HCT116 (cell line): ENCODE results near the gene SLC25A1. TPM values are rescaled to one million over a fixed set of nuclear protein-coding genes. Genes with fewer than 3 reads are reported as not detected.

Experiments
- ATAC-seq: fragments of 200-7000 bp; cut with Tn5 transposase; 2 replicates; pipeline ENCODE4 v1.9.1; 2020; ENCODE audit warnings: mild to moderate bottlenecking, moderate library complexity
- BruUV-seq: library from RNA; stranded (reverse); fragments of 400-500 nt; replicated peaks from 2 replicates; lab custom pipeline; 2021; lab: Mats Ljungman, UMichigan
- CTCF ChIA-PET: fragments of 300-600 bp; sonication (Branson Sonifier 250); formaldehyde crosslinking; loops from one replicate; lab custom pipeline; 2021; ENCODE audit warnings: antibody characterized with exemption; lab: Charles Lee
- POLR2A ChIA-PET: fragments of 300-600, 350-600 bp; sonication (Branson Sonifier 250); formaldehyde crosslinking; loops from one replicate; lab custom pipeline; 2021; ENCODE audit warnings: antibody characterized with exemption; lab: Charles Lee
- RAD21 ChIA-PET, 2 experiments: fragments of 300-600 bp; sonication (Branson Sonifier 250); formaldehyde crosslinking; loops; one replicate each; lab custom pipeline; 2023; ENCODE audit warnings: low total read pairs in 2 of 2; ENCODE audit not compliant: uncharacterized antibody in 2 of 2, unreplicated experiment in 2 of 2, low non-redundant PET in 1 of 2; lab: Charles Lee
- DNase-seq: peaks from one replicate; pipeline ENCODE4 v3.0.0-alpha.2; 2010; ENCODE audit warnings: low read depth, low spot score
- H2AFZ ChIP-seq: fragments of 200-600 bp; shearing (Covaris generic), sonication (generic); 2 replicates; pipeline ENCODE4 v1.6.1; 2017; ENCODE audit warnings: low read depth, mixed run types, mixed read lengths, antibody characterized with exemption, low read length; ENCODE audit not compliant: poor library complexity, severe bottlenecking
- H3K27ac ChIP-seq: 2 replicates; pipeline ENCODE4 v1.5.1; 2012; ENCODE audit warnings: low read depth, low read length
- H3K27me3 ChIP-seq: fragments of 200-600 bp; sonication (generic); 2 replicates; pipeline ENCODE4 v1.6.1; 2016; ENCODE audit warnings: mixed run types, low read length, mixed read lengths; ENCODE audit not compliant: insufficient read depth
- H3K36me3 ChIP-seq, 2 experiments: fragments of 200-500 bp in 1 of 2; fragments of 200-600 bp in 1 of 2; sonication (Bioruptor generic) in 1 of 2; sonication (generic) in 1 of 2; 2 replicates each; pipeline versions ENCODE4 v1.5.1 to v1.6.1; 2014 to 2016; ENCODE audit warnings: low read length in 2 of 2, inconsistent platforms in 1 of 2, mixed read lengths in 1 of 2, mixed run types in 1 of 2; ENCODE audit not compliant: insufficient read depth in 2 of 2, control insufficient read depth in 1 of 2
- H3K4me1 ChIP-seq, 2 experiments: fragments of 200-600 bp in 1 of 2; sonication (generic) in 1 of 2; 2 replicates each; pipeline versions ENCODE4 v1.5.1 to v1.6.1; 2012 to 2017; ENCODE audit warnings: low read length in 2 of 2, inconsistent platforms in 1 of 2, mild to moderate bottlenecking in 1 of 2, mixed read lengths in 1 of 2, mixed run types in 1 of 2, moderate library complexity in 1 of 2; ENCODE audit not compliant: insufficient read depth in 2 of 2, control insufficient read depth in 1 of 2
- H3K4me2 ChIP-seq: fragments of 200-600 bp; sonication (generic); 2 replicates; pipeline ENCODE4 v1.6.1; 2017; ENCODE audit warnings: mixed run types, low read length, mixed read lengths
- H3K4me3 ChIP-seq, 2 experiments: fragments of 200-600 bp in 1 of 2; sonication (generic) in 1 of 2; replicated peaks in 1 of 2; 2 replicates each; pipeline ENCODE4 v1.5.1; 2011 to 2016; ENCODE audit warnings: low read length in 2 of 2, control low read depth in 1 of 2, low read depth in 1 of 2, mild to moderate bottlenecking in 1 of 2, mixed read lengths in 1 of 2, mixed run types in 1 of 2
- H3K79me2 ChIP-seq: fragments of 200-600 bp; sonication (generic); 2 replicates; pipeline ENCODE4 v1.6.1; 2017; ENCODE audit warnings: mild to moderate bottlenecking, mixed run types, low read length, moderate library complexity, mixed read lengths; ENCODE audit not compliant: insufficient read depth
- H3K9ac ChIP-seq: fragments of 200-600 bp; sonication (generic); 2 replicates; pipeline ENCODE4 v1.6.1; 2016; ENCODE audit warnings: low read length, mixed read lengths
- H3K9me2 ChIP-seq: fragments of 200-600 bp; sonication (generic), shearing (Covaris generic); 2 replicates; pipeline ENCODE4 v1.6.1; 2017; ENCODE audit warnings: mixed run types, mild to moderate bottlenecking, moderate library complexity; ENCODE audit not compliant: insufficient read depth
- H3K9me3 ChIP-seq, 2 experiments: fragments of 200-500 bp in 1 of 2; fragments of 200-600 bp in 1 of 2; sonication (Bioruptor generic) in 1 of 2; sonication (generic) in 1 of 2; 2 replicates each; pipeline ENCODE4 v1.6.1; 2014 to 2017; ENCODE audit warnings: low read length in 2 of 2, mixed read lengths in 2 of 2, inconsistent platforms in 1 of 2, low read depth in 1 of 2, mild to moderate bottlenecking in 1 of 2, mixed run types in 1 of 2, moderate library complexity in 1 of 2; ENCODE audit not compliant: control insufficient read depth in 1 of 2, insufficient read depth in 1 of 2
- H4K20me1 ChIP-seq: fragments of 200-600 bp; sonication (generic), shearing (Covaris generic); 2 replicates; pipeline ENCODE4 v1.6.1; 2017; ENCODE audit warnings: mixed run types, mild to moderate bottlenecking, moderate library complexity; ENCODE audit not compliant: insufficient read depth
- EGR1 ChIP-seq: IDR thresholded peaks from 2 replicates; pipeline ENCODE4 v1.6.1; 2012; ENCODE audit warnings: low read depth
- ELF1 ChIP-seq: IDR thresholded peaks from 2 replicates; pipeline ENCODE4 v1.6.1; 2012; ENCODE audit warnings: low read depth, borderline replicate concordance
- EZH2 ChIP-seq: fragments of 200-600 bp; sonication (generic); IDR thresholded peaks from 2 replicates; pipeline ENCODE4 v1.6.1; 2017; ENCODE audit warnings: antibody characterized with exemption, mixed run types
- POLR2A ChIP-seq: IDR thresholded peaks from 2 replicates; pipeline ENCODE4 v1.7.0; 2011; ENCODE audit warnings: borderline replicate concordance; ENCODE audit not compliant: insufficient read depth, insufficient read length; ENCODE audit errors: extremely low read depth
- SIN3A ChIP-seq: IDR thresholded peaks from 2 replicates; pipeline ENCODE4 v1.6.1; 2012; ENCODE audit warnings: low read depth
- ZFX ChIP-seq: fragments of 450-650 bp; IDR thresholded peaks from 2 replicates; pipeline ENCODE4 v1.6.1; 2017
- intact Hi-C: fragments of 100-400 bp; cut with micrococcal nuclease; formaldehyde crosslinking; loops from 2 replicates; pipeline ENCODE4 v1.10.0; 2022
- total RNA-seq: library from RNA; stranded (reverse); gene quantifications from one replicate; pipeline ENCODE4 v1.2.1, GENCODE V29; 2021; ENCODE audit not compliant: unreplicated experiment
- TF ChIP-seq, protein P1 (sequence below): IDR thresholded peaks from 2 replicates; pipeline ENCODE4 v1.6.1; 2012; ENCODE audit warnings: low read depth
- TF ChIP-seq, protein P2 (sequence below), 3 experiments: fragments of 200-600 bp in 1 of 3; sonication (generic) in 1 of 3; IDR thresholded peaks in 2 of 3; conservative IDR thresholded peaks in 1 of 3; 2 replicates each; pipeline ENCODE4 v1.5.1; 2012 to 2017; ENCODE audit warnings: low read depth in 2 of 3, low read length in 2 of 3, antibody characterized with exemption in 1 of 3, borderline replicate concordance in 1 of 3, control low read depth in 1 of 3, mild to moderate bottlenecking in 1 of 3, mixed read lengths in 1 of 3, mixed run types in 1 of 3, moderate library complexity in 1 of 3; ENCODE audit not compliant: insufficient read depth in 1 of 3
- TF ChIP-seq, protein P3 (sequence below): IDR thresholded peaks from 2 replicates; pipeline ENCODE4 v1.6.1; 2011; ENCODE audit warnings: mild to moderate bottlenecking, low read length, moderate library complexity; ENCODE audit not compliant: insufficient replicate concordance; ENCODE audit errors: extremely low read depth

SLC25A1 gene
- total RNA-seq, 1 experiment from 2014 or later, result 146 TPM

DNA sequence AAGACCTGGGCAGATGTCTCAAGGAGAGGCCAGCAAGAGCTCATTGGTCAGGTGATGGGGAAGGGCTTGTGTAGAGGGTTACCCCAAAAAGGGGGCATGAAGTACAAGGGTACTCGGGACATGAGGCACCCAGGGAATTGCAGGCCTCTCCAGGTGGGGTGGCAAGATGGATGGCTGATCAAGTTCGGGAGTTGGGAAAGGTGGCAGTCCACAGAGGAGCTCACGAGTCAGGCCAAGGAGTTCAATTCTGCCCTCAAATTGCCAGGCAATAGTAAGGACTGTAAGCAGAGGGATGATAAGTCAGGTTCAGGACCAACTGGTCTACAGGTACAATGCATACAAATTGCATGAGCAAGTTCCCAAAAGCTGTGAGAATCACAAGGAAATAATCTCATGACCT, 42.3 kb upstream of the SLC25A1 start (continued):
- TF ChIP-seq, protein P1, sequence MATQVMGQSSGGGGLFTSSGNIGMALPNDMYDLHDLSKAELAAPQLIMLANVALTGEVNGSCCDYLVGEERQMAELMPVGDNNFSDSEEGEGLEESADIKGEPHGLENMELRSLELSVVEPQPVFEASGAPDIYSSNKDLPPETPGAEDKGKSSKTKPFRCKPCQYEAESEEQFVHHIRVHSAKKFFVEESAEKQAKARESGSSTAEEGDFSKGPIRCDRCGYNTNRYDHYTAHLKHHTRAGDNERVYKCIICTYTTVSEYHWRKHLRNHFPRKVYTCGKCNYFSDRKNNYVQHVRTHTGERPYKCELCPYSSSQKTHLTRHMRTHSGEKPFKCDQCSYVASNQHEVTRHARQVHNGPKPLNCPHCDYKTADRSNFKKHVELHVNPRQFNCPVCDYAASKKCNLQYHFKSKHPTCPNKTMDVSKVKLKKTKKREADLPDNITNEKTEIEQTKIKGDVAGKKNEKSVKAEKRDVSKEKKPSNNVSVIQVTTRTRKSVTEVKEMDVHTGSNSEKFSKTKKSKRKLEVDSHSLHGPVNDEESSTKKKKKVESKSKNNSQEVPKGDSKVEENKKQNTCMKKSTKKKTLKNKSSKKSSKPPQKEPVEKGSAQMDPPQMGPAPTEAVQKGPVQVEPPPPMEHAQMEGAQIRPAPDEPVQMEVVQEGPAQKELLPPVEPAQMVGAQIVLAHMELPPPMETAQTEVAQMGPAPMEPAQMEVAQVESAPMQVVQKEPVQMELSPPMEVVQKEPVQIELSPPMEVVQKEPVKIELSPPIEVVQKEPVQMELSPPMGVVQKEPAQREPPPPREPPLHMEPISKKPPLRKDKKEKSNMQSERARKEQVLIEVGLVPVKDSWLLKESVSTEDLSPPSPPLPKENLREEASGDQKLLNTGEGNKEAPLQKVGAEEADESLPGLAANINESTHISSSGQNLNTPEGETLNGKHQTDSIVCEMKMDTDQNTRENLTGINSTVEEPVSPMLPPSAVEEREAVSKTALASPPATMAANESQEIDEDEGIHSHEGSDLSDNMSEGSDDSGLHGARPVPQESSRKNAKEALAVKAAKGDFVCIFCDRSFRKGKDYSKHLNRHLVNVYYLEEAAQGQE, result no peak
- TF ChIP-seq EGR1, result no peak

DNA sequence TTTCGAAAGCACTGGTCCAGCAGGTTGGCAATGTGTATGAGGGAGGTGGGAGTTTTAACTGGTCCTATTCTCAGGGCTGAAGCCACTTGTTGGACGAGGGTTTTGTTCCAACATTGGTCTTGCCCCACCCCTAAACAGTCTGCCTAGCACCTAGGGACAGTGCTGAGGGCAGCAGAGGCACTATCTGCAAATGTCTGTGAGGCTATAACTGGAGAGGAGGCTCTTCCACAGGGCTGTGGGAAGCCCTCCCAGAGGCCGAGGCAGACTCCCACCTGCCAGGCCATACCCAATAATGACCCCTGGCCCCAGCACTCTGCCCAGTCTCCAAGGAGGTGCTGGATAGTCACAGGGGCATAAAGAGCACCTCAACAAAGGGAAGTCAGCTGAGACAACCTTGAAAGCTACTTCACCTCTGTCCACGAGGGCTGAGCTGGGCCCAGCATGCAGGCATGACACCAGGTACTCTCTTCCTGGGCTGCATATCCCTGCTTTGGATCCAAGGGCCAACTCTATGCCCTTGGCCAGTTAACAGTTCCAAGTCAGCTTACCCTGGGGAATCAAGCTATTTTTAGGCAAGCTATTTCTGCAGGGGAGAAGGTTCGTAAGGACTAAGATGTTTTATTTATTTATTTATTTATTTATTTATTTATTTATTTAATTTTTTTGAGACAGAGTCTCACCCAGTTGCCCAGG, 40.2 kb upstream of the SLC25A1 start:
- Histone ChIP-seq H3K4me2 (no peak overlapping the region), H3K9me2 (no peaks in the 10 kb centered on the region), H3K9me3 (no peaks in the 10 kb centered on the region), H3K36me3 (peaks cover 0 to 6% of the 10 kb centered on the region in 2 experiments; a peak in 1 of 4 replicates), H3K79me2 (no peaks in the 10 kb centered on the region), H3K4me3 (no peak overlapping the region), H3K4me1 (peaks cover 0 to 5% of the 10 kb centered on the region in 2 experiments; a peak in 2 of 4 replicates), H3K9ac (no peak overlapping the region), H2AFZ (no peak overlapping the region), H4K20me1 (no peaks in the 10 kb centered on the region), H3K27me3 (no peaks in the 10 kb centered on the region), H3K27ac (no peak overlapping the region)
- intact Hi-C loops, result no loop called here
- TF ChIP-seq, protein P2, sequence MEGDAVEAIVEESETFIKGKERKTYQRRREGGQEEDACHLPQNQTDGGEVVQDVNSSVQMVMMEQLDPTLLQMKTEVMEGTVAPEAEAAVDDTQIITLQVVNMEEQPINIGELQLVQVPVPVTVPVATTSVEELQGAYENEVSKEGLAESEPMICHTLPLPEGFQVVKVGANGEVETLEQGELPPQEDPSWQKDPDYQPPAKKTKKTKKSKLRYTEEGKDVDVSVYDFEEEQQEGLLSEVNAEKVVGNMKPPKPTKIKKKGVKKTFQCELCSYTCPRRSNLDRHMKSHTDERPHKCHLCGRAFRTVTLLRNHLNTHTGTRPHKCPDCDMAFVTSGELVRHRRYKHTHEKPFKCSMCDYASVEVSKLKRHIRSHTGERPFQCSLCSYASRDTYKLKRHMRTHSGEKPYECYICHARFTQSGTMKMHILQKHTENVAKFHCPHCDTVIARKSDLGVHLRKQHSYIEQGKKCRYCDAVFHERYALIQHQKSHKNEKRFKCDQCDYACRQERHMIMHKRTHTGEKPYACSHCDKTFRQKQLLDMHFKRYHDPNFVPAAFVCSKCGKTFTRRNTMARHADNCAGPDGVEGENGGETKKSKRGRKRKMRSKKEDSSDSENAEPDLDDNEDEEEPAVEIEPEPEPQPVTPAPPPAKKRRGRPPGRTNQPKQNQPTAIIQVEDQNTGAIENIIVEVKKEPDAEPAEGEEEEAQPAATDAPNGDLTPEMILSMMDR (IDR thresholded peaks at IDR 0.05 in 2 of 3, conservative IDR thresholded peaks at IDR 0.05 in 1 of 3; ENCODE audit: borderline replicate concordance in 1 of 3, insufficient read depth in 1 of 3, low read depth in 2 of 3, low read length in 2 of 3), result no peak
- TF ChIP-seq EZH2 (no peak), POLR2A (no peak), ZFX (no peak), ELF1 (no peak), SIN3A (no peak)
- TF ChIP-seq, protein P3, sequence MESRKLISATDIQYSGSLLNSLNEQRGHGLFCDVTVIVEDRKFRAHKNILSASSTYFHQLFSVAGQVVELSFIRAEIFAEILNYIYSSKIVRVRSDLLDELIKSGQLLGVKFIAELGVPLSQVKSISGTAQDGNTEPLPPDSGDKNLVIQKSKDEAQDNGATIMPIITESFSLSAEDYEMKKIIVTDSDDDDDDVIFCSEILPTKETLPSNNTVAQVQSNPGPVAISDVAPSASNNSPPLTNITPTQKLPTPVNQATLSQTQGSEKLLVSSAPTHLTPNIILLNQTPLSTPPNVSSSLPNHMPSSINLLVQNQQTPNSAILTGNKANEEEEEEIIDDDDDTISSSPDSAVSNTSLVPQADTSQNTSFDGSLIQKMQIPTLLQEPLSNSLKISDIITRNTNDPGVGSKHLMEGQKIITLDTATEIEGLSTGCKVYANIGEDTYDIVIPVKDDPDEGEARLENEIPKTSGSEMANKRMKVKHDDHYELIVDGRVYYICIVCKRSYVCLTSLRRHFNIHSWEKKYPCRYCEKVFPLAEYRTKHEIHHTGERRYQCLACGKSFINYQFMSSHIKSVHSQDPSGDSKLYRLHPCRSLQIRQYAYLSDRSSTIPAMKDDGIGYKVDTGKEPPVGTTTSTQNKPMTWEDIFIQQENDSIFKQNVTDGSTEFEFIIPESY, result no peak
- POLR2A ChIA-PET, result no interaction called here
- CTCF ChIA-PET, result no interaction called here
- ATAC-seq (no peak), DNase-seq (no peak)
- RAD21 ChIA-PET, result no interaction called here
- BruUV-seq, result no TSS peak
